COLO668 (cell line): Measurements from ENCODE around the gene CACNA1E.

Experiments
- DNase-seq: peaks from one replicate; lab custom pipeline; 2025; ENCODE audit not compliant: unreplicated experiment; lab: John Stamatoyannopoulos, UW

Gene CACNA1E

DNA sequence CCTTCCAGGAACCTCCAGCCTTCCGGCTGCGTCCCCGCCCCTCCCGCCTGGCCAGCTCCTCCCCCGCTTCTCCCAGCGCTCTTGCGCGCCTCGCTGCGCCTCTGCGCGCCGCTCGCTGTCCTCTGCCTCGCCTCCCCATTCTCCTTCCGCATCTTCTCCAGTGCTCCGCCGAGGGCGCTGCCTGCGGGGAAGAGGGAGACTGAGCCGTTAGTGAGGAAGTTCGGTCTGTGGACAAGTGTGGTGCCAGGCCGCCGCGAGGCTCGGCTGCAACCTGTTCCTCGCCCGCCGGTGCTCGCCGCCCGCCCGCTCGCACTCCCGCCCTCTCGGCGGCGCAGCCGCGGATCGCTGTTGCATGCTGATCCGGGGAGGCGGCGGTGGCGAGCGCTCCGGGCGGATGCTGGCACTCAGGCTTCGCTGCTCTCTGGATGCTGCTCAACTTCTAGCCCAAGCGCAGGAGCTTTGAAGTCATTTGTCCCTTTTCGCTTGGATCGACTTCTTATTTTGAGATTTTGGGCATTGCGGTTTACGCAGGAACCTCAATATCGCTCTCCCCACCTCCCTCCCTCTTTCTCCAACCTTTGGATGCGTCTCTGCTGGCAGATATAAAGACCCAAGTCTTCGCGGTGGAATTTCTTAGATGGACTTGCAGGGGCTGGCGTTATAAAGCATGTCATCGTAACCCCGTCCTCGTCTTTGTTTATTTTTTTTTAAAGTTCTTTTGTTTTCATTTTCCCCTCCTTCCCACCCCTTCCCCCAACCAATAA lies 614 bp upstream of the CACNA1E start:
- DNase-seq, result peak; percentile 94

GRCh38 chr1:181484821-181485220 lies 1.5 kb downstream of the CACNA1E start:
- DNase-seq, result peak; percentile 54

DNA sequence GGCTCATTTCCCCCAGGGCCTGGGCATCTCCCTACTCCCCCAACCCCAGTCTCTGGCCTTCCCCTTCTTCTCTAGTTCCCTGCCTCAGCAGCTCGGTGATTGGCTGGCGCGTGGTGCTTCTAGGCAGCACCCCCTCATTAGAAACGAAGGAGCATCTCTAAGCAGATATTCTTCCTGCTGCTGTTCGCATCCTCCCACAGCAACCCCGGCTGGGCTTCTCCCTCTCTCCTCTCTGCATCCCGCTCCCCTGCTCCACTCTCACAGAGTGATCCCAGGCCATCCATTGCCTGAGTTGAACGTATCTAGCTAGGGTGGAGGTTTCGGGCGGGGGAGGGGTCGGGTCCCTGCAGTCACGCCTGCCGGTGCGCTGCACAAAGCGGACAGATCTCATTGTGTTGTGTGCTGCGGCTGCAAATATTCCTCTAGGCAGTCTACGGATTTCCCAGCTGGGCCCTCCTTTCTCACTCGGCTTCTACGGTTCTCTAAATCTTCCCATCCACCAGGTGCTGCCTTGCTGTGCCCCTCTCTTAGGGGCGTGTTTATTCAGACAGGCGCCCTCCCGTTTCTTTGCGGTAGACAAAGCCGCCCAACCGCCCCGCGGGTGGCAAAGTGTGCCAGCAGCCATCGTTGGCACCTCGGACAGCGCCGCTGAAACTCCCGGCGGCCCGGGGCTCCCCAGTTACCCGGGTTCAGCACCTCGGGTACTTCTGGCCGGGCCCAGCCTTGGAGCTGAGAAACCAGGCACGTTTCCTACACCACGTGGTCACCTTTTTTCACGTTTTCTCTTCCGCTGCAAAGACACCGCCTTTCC lies 2.2 kb downstream of the CACNA1E start:
- peak; percentile 88 for DNase-seq

- DNase-seq, result no peak
Observed at GRCh38 chr1:181486098-181486420, 2.7 kb downstream of the CACNA1E start.

DNA sequence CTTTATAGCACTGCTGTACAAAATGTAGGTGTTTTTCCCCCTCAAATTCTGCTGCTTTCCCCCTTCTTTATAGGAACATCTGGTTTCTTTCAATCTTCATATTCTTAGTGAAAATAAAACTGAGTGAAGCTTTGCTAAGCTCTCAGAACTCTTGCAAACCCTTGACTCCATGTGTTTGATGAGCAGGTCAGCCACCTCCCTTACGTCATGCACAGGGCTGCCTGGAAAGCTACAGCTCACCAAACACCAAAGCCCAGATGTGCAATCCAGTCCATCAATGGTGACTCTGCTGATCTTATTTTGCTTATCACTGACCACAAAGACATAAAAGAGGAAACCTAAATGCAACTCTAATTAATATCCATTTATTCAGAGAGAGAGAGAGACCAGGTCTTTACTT lies 5.5 kb downstream of the CACNA1E start:
- no peak for DNase-seq

DNA sequence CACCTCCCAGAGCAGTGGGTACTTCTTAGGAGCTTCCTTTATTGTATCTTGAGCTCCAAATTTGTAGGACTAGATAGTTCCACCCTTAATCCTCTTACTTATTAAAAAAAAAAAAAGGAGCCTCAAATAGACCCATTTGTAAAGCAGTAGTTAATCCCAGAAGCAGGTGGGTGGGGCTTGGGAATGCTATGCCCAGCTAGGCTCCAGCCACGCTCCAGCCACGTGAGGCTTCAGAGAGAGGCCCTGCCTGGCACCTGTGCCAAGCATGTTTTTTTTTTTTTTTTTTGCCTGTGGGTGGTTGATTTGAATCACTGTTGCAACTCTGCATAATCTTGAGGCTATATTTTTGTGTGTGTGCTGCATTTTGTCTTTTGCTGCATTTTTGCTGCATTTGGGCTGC lies 7.0 kb downstream of the CACNA1E start:
- DNase-seq, result no peak

GRCh38 chr1:181490740-181491712 lies 7.7 kb downstream of the CACNA1E start:
- DNase-seq, result no peak

DNA sequence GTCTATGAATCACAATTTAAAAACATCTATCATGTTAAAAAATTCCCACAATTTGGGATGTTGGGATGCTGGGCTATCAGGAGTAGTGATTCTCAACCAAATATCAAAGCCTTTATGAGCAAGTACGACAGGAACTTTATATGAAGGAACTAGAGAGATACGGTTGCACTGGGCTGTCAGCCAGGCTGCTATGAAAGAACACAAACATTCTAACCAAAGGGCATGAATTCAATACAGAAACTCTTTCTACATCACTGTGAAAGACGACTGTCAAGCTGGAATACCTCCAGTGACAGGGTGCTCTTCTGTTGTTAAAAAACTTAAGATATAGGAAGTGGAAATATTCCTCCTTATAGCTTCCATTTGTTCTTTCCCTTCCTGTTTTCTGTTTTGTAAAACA lies 9.8 kb downstream of the CACNA1E start:
- DNase-seq, result no peak

- no peak for DNase-seq
Observed at GRCh38 chr1:181493885-181494284, 10.6 kb downstream of the CACNA1E start.

DNA sequence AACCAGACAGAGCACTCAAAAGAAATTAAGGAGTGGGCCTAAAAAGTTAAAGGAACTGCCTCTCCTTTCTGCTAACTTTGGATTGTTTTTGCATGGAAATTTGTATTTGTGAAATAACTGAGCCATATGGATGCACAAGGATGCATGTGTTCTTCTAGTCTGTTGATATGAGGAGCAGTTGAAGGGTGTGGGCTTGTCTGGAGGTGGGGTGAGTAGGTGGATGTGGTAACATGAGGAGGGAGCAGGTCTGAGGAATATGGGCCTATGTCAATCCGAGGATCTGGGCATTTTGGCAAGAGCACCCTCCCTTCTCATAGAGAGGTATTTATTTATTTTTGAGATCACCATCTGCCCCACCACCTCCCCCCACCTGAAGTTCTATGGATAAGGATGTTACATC lies 13.4 kb downstream of the CACNA1E start:
- DNase-seq, result no peak

- no peak for DNase-seq
Observed at GRCh38 chr1:181497870-181498269, 14.6 kb downstream of the CACNA1E start.

- DNase-seq, result no peak
Observed at GRCh38 chr1:181499825-181500224, 16.5 kb downstream of the CACNA1E start.

DNA sequence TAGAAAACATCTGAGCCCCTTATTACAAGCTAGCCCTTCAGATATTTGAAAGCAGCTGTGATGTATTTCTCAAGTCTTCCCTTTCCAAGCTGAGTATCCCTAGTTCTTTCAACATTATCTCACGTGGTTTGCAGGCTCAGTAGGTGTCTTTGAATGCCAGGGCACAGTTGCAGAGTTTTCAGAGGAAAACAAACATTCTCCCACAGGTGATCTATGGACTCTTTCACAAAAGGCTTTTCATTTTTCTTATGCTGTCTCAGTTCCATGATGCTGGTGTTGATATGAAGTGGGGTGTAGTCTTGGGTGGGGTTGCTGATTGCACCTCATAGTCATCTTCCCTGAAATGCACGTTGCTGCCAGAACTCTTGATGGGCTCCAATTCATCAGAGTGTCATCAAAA lies 17.3 kb downstream of the CACNA1E start:
- no peak for DNase-seq

GRCh38 chr1:181501612-181502011 lies 18.3 kb downstream of the CACNA1E start:
- DNase-seq, result no peak

- DNase-seq, result no peak
Observed at GRCh38 chr1:181503171-181503810, 20.0 kb downstream of the CACNA1E start.

DNA sequence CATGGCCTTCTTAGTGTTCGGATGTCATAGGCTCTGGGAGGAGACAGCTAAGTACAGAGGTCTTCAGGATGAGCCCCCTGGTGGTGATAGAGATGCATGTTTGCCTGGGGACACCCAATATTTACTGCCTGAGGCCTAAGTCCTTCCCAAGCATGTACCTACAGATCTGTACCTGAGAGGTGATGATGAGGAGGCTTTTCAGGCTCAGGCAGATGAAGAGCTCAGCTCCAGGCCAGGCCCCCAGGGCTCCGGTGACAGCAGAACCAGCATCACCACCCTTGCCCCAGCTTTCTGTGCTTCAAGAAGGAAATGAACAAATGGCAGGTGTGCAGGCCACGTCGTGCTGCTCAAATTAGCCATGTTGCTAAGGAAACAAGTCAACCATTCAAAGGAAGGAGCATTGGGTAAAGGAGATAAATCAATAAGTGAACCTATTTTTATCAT lies 21.1 kb downstream of the CACNA1E start:
- DNase-seq, result peak; percentile 71

- DNase-seq, result no peak
Observed at GRCh38 chr1:181506563-181507353, 23.4 kb downstream of the CACNA1E start.

- no peak for DNase-seq
Observed at GRCh38 chr1:181508486-181509165, 25.3 kb downstream of the CACNA1E start.

DNA sequence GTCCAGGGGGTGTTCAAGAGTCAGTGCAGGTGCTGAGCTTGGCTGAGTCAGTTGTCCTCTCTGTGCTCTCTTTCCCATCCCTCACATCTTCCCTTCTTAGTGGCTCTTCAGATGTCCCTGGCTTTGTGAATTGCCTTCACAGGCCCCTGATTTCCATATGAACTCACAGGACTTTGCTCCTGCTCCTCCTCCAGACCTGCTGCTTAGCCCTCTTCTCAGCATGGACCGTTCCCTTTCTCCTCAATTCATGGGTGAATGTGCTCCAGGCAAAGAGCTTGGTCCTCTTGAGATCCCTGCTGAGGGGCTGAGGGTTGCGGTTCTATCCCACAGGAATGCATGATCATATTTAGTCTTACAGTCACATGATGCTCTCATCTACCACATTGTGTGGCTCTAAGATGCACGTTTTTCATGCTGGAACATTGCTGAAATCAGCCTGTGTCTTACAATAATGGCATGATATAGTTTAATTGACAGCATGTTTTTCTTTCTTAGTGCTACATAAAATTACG lies 30.5 kb downstream of the CACNA1E start:
- DNase-seq, result peak; percentile 68
